GM18951 (cell line): ENCODE measurements around the gene PRR33.

ENCODE experiments used
- POLR2A ChIP-seq: IDR thresholded peaks from 4 replicates; pipeline ENCODE4 v1.6.1; 2011; ENCODE audit warnings: mild to moderate bottlenecking; ENCODE audit not compliant: insufficient read length, insufficient read depth; ENCODE audit errors: extremely low read depth
- in situ Hi-C: fragments of 300-500 bp; cut with MboI; formaldehyde crosslinking; loops from one replicate; pipeline ENCODE4 v1.12.0; 2022; ENCODE audit warnings: low sequenced_read_pairs, mixed read lengths, inconsistent platforms; ENCODE audit not compliant: unreplicated experiment

The PRR33 gene

GRCh38 chr11:1839204-1839923, 52.3 kb downstream of the PRR33 start:
- in situ Hi-C loops = no loop called here
- no peak for TF ChIP-seq POLR2A

DNA sequence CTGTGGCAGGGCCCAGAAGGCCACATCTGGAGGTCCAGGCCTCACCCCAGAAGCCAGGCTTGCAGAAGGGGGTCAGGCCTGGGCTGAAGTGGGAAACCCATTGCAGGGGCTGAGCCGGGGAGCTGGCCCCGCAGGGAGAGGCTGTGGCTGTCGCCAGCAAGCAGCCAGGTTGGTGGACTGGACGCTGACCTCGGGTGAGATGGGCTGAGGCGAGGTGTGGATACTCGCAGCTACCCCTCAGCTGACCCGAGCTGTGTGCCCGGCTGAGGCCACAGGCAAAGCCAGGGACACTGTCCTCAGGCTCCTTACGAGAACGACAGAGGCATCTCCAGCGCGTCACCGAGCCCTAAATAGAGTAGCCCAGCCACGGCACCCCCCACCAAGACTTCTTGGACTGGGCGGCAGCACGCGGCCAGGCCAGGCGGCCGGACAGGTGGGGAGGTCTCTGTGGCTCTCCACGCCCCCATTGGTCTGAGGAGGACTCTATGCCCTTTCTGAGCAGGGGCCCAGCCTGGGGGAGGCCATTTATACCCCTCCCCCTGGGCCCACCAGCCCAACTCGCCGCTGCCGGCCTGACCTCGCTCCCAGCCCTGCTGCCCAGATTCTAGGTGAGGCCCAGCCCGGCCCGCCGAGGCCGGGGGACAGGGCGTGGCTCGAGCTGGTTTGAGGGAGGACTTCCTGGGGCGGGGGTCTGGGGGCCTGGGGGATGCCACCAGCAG, 53.1 kb downstream of the PRR33 start, which contains the start of gene TNNI2:
Gene TNNI2, plus strand, starts transcription at position 556 of the 719 bp plus-strand sequence. CDS start 716 bp downstream, outside the sequence.
- in situ Hi-C loops = no loop called here
- TF ChIP-seq POLR2A = no peak
